Colon (tissue), 2 donors: ENCODE data around the gene PLD6.

Experiments used
- FAIRE-seq: peaks from 2 replicates; lab custom pipeline; 2012; peaks lifted over from hg19 to GRCh38; lab: Jason Lieb, UNC
- donor health status: control.
- donor health status: control.

Gene PLD6

DNA sequence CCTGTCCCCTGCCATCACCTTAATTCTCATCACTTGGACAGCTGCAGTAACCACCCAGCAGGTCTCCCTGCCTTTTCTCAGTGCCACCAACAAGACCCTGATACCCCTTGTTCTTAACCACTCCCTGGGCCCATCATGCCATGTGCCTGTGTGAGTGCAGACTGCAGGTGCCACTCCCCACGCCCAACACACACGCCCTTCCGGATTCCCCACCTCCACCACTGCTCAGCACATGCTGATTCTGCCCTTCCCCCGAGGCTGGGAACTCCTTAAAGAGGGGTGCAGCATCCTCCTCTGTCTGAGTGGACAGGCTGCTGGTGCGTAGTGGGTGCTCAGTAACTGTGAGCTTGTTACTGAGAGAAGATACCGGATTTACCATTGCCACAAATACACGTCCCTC is 52.4 kb downstream of the PLD6 start:
- FAIRE-seq = no peak

GRCh38 chr17:17153071-17153470 is 53.1 kb downstream of the PLD6 start:
- FAIRE-seq = no peak

DNA sequence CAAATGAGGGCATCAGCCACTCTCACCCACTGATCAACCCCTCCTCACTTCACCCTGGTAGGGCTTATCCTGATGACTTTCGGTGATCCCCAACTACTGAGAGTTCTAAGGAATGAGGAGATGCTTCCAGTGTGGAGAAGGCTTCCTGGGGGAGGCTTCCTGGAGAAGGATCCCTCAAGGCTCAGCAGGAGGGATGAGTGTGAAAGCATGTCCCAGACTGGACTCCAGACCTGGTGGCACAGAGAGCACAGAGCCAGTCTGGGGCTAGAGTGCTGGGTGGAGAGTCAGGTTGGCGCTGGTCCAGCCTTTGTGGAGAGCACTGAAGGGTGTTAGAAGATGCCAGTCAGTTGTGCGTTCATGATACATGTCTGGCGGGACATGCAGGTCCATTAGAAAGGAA is 53.7 kb downstream of the PLD6 start:
- FAIRE-seq = no peak

GRCh38 chr17:17151962-17152361 is 54.2 kb downstream of the PLD6 start:
- no peak for FAIRE-seq

DNA sequence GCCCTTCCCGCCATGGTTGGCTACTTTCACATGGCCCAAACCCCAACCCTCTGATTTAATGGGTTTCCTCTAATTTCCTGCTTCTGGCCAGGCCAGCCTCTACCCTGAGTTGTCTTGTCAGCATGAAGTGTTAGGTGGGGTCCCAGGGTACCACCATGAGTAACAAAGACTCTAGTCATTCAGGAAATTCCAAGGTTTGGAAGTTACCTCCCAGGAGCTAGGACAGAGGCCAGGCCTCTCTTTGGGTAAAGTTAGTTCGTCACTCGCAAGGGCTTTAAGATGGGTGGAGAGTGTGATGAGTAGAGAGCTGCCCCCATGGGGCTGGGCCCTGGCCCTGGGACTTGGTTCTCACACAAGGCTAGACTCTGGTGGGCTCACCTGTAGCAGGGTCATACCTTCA is 54.6 kb downstream of the PLD6 start:
- no peak for FAIRE-seq

- FAIRE-seq = no peak
Observed at GRCh38 chr17:17151055-17151454, 55.1 kb downstream of the PLD6 start.
